HG03196 (cell line): ENCODE data around the gene KCTD5.
A peak's percentile ranks its signal among the peaks of the same experiment; 100 is the strongest.
"Not testable (repeated sequence)": the region's sequence is repeated elsewhere in the genome, so short reads cannot be mapped to it uniquely, and the experiment has no call there.

ENCODE experiments used
- ATAC-seq: cut with Tn5 transposase; IDR thresholded peaks from one replicate; pipeline ENCODE4 v1.9.1; 2021; ENCODE audit not compliant: unreplicated experiment

KCTD5 gene

GRCh38 chr16:2682209-2683021, at the start of gene KCTD5:
Gene KCTD5 (plus strand): TSS chr16:2682523. CDS start chr16:2682549, 26 bp downstream.
- ATAC-seq, result peak; percentile 61

- not testable (repeated sequence) for ATAC-seq
These were observed 43.1 kb upstream of the KCTD5 start for GRCh38 chr16:2639071-2639721.

- ATAC-seq, result not testable (repeated sequence)
These were observed 42.6 kb upstream of the KCTD5 start for GRCh38 chr16:2639722-2640072.

GRCh38 chr16:2642561-2642960, 39.8 kb upstream of the KCTD5 start:
- not testable (repeated sequence) for ATAC-seq

- ATAC-seq, result not testable (repeated sequence)
These were observed 37.4 kb upstream of the KCTD5 start for GRCh38 chr16:2644754-2645453.

- not testable (repeated sequence) for ATAC-seq
These were observed 31.0 kb upstream of the KCTD5 start for GRCh38 chr16:2651268-2651871.

GRCh38 chr16:2653915-2654314, 28.4 kb upstream of the KCTD5 start:
- not testable (repeated sequence) for ATAC-seq

- ATAC-seq, result not testable (repeated sequence)
These were observed 27.4 kb upstream of the KCTD5 start for GRCh38 chr16:2654949-2655348.

GRCh38 chr16:2656985-2657384, 25.3 kb upstream of the KCTD5 start:
- ATAC-seq, result no peak

GRCh38 chr16:2657803-2658202, 24.5 kb upstream of the KCTD5 start:
- ATAC-seq, result not testable (repeated sequence)

- ATAC-seq, result not testable (repeated sequence)
These were observed 22.8 kb upstream of the KCTD5 start for GRCh38 chr16:2659560-2659959.

GRCh38 chr16:2660014-2660662, 22.2 kb upstream of the KCTD5 start:
- ATAC-seq, result not testable (repeated sequence)

GRCh38 chr16:2660755-2661373, 21.5 kb upstream of the KCTD5 start:
- ATAC-seq, result not testable (repeated sequence)

GRCh38 chr16:2663553-2664546, 18.5 kb upstream of the KCTD5 start:
- no peak for ATAC-seq

- no peak for ATAC-seq
These were observed 17.7 kb upstream of the KCTD5 start for GRCh38 chr16:2664574-2664982.

- not testable (repeated sequence) for ATAC-seq
These were observed 15.7 kb upstream of the KCTD5 start for GRCh38 chr16:2666671-2667070.

- not testable (repeated sequence) for ATAC-seq
These were observed 12.7 kb upstream of the KCTD5 start for GRCh38 chr16:2669587-2669986.

- not testable (repeated sequence) for ATAC-seq
These were observed 12.3 kb upstream of the KCTD5 start for GRCh38 chr16:2670017-2670416.

- ATAC-seq, result not testable (repeated sequence)
These were observed 11.1 kb upstream of the KCTD5 start for GRCh38 chr16:2671193-2671592.
